Loucy (cell line): Measurements from ENCODE around the gene IRX5.

Experiments
- H2AFZ ChIP-seq: fragments of 200-600 bp; sonication (generic); 2 replicates; pipeline ENCODE4 v1.6.0; 2016; ENCODE audit warnings: antibody characterized with exemption, mild to moderate bottlenecking, low read length, moderate library complexity
- H3F3A ChIP-seq: fragments of 200-600 bp; 2 replicates; pipeline ENCODE4 v1.6.0; 2016; ENCODE audit warnings: antibody characterized with exemption, low read depth, mild to moderate bottlenecking
- H3K27me3 ChIP-seq: fragments of 200-600 bp; sonication (generic); 2 replicates; pipeline ENCODE4 v1.6.1; 2014; ENCODE audit warnings: low read length, mild to moderate bottlenecking; ENCODE audit not compliant: insufficient read depth, poor library complexity, severe bottlenecking
- H3K36me3 ChIP-seq: fragments of 200-600 bp; sonication (generic); 2 replicates; pipeline ENCODE4 v1.6.1; 2016; ENCODE audit warnings: low read length; ENCODE audit not compliant: insufficient read depth
- H3K4me1 ChIP-seq: fragments of 200-600 bp; sonication (generic); 2 replicates; pipeline ENCODE4 v1.5.1; 2014; ENCODE audit warnings: low read length, mild to moderate bottlenecking; ENCODE audit not compliant: insufficient read depth, poor library complexity, severe bottlenecking
- H3K4me2 ChIP-seq: fragments of 200-600 bp; sonication (generic); 2 replicates; pipeline ENCODE4 v1.6.0; 2014; ENCODE audit warnings: antibody characterized with exemption, low read length, low read depth, mild to moderate bottlenecking; ENCODE audit not compliant: poor library complexity, severe bottlenecking
- H3K4me3 ChIP-seq: fragments of 200-600 bp; sonication (generic); 2 replicates; pipeline ENCODE4 v1.5.1; 2014; ENCODE audit warnings: low read length, mild to moderate bottlenecking, mixed read lengths; ENCODE audit not compliant: poor library complexity, severe bottlenecking
- H3K79me2 ChIP-seq: fragments of 200-600 bp; sonication (generic); 2 replicates; pipeline ENCODE4 v1.6.1; 2014; ENCODE audit warnings: low read length; ENCODE audit not compliant: insufficient read depth
- H3K9ac ChIP-seq: fragments of 200-600 bp; sonication (generic); 2 replicates; pipeline ENCODE4 v1.6.0; 2014; ENCODE audit warnings: mild to moderate bottlenecking, low read depth, low read length, moderate library complexity; ENCODE audit not compliant: poor library complexity, severe bottlenecking
- H3K9me2 ChIP-seq: fragments of 200-600 bp; sonication (generic); replicated peaks from 2 replicates; pipeline ENCODE4 v1.6.1; 2016; ENCODE audit warnings: low read depth, low read length, mixed read lengths
- H3K9me3 ChIP-seq: fragments of 200-600 bp; sonication (generic); 2 replicates; pipeline ENCODE4 v1.6.1; 2014; ENCODE audit warnings: mild to moderate bottlenecking, antibody characterized with exemption, low read length, low read depth; ENCODE audit not compliant: insufficient read depth
- H4K20me1 ChIP-seq: fragments of 200-600 bp; sonication (generic); 2 replicates; pipeline ENCODE4 v1.6.0; 2014; ENCODE audit warnings: antibody characterized with exemption, low read length, mild to moderate bottlenecking; ENCODE audit not compliant: insufficient read depth, poor library complexity, severe bottlenecking
- EZH2phosphoT487 ChIP-seq: fragments of 200-600 bp; IDR thresholded peaks from 2 replicates; pipeline ENCODE4 v1.6.1; 2018; ENCODE audit warnings: antibody characterized with exemption, mild to moderate bottlenecking, moderate library complexity, borderline replicate concordance
- TF ChIP-seq, protein P1 (sequence below): fragments of 200-600 bp; sonication (generic); conservative IDR thresholded peaks from 2 replicates; pipeline ENCODE4 v1.5.1; 2014; ENCODE audit warnings: mild to moderate bottlenecking, antibody characterized with exemption, low read length

Gene IRX5

DNA sequence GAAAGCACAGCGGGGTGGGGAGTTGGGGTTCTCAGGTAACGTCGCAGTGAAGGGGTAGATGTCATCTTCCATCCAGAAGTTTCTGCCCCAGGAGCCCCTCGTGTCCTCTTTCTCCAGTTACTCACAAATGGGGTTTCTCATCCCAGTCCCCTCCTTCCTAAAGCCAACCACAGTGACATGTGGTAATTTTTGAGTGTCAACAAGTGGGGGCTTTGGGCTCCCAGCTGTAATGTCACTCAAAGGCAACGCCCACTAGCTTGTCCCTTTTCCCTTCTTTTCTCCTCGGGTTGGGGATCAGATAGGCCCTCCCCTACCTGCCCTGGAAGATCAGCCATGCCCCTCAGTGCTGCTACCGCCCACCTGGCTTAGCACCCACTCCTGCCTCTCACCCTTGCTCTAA, 14.4 kb downstream of the IRX5 start:
- Histone ChIP-seq H3K9ac (no peak overlapping the region), H3K9me2 (no peaks in the 10 kb centered on the region), H3K4me1 (peaks cover 5% of the 10 kb centered on the region), H3K36me3 (peaks cover 8% of the 10 kb centered on the region; the same call in 1 of the 2 replicates), H3K27me3 (no peaks in the 10 kb centered on the region), H2AFZ (no peak overlapping the region), H4K20me1 (peaks cover 4% of the 10 kb centered on the region), H3K4me3 (no peak overlapping the region), H3K9me3 (no peaks in the 10 kb centered on the region), H3K4me2 (no peak overlapping the region), H3F3A (no peaks in the 10 kb centered on the region), H3K79me2 (peaks cover 34% of the 10 kb centered on the region)
- TF ChIP-seq EZH2phosphoT487, result no peak
- TF ChIP-seq, protein P1, sequence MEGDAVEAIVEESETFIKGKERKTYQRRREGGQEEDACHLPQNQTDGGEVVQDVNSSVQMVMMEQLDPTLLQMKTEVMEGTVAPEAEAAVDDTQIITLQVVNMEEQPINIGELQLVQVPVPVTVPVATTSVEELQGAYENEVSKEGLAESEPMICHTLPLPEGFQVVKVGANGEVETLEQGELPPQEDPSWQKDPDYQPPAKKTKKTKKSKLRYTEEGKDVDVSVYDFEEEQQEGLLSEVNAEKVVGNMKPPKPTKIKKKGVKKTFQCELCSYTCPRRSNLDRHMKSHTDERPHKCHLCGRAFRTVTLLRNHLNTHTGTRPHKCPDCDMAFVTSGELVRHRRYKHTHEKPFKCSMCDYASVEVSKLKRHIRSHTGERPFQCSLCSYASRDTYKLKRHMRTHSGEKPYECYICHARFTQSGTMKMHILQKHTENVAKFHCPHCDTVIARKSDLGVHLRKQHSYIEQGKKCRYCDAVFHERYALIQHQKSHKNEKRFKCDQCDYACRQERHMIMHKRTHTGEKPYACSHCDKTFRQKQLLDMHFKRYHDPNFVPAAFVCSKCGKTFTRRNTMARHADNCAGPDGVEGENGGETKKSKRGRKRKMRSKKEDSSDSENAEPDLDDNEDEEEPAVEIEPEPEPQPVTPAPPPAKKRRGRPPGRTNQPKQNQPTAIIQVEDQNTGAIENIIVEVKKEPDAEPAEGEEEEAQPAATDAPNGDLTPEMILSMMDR, result no peak

GRCh38 chr16:54946909-54947308, 16.2 kb downstream of the IRX5 start:
- Histone ChIP-seq H3K36me3 (no peaks in the 10 kb centered on the region), H2AFZ (no peak overlapping the region), H4K20me1 (no peaks in the 10 kb centered on the region), H3K27me3 (no peaks in the 10 kb centered on the region), H3K4me1 (no peaks in the 10 kb centered on the region), H3K79me2 (peaks cover 16% of the 10 kb centered on the region; the same call in 1 of the 2 replicates), H3K9me2 (no peaks in the 10 kb centered on the region), H3K9me3 (no peaks in the 10 kb centered on the region), H3K9ac (no peak overlapping the region), H3K4me2 (no peak overlapping the region), H3K4me3 (no peak overlapping the region), H3F3A (no peaks in the 10 kb centered on the region)
- TF ChIP-seq EZH2phosphoT487, result no peak
- TF ChIP-seq, protein P1, result no peak

- Histone ChIP-seq H4K20me1 (no peaks in the 10 kb centered on the region), H3K4me3 (no peak overlapping the region), H3K9ac (no peak overlapping the region), H3K79me2 (peaks cover 11% of the 10 kb centered on the region; the same call in 1 of the 2 replicates), H2AFZ (no peak overlapping the region), H3K4me1 (no peaks in the 10 kb centered on the region), H3K27me3 (no peaks in the 10 kb centered on the region), H3F3A (no peaks in the 10 kb centered on the region), H3K4me2 (no peak overlapping the region), H3K9me3 (no peaks in the 10 kb centered on the region), H3K9me2 (no peaks in the 10 kb centered on the region), H3K36me3 (no peaks in the 10 kb centered on the region)
- TF ChIP-seq, protein P1, result no peak
- no peak for TF ChIP-seq EZH2phosphoT487
Measured at GRCh38 chr16:54947616-54948015, 17.0 kb downstream of the IRX5 start.
